Panc1 (cell line): Measurements from ENCODE around the gene ZSCAN26. TPM values are rescaled to one million over a fixed set of nuclear protein-coding genes. Genes with fewer than 3 reads are reported as not detected.

Source experiments
- ATAC-seq: fragments of 200-7000 bp; cut with Tn5 transposase; 2 replicates; pipeline ENCODE4 v1.9.1; 2020; ENCODE audit warnings: mild to moderate bottlenecking, moderate library complexity
- BruUV-seq: library from RNA; stranded (reverse); fragments of 400-500 nt; replicated peaks from 2 replicates; lab custom pipeline; 2021; lab: Mats Ljungman, UMichigan
- CTCF ChIA-PET: fragments of 300-600 bp; sonication (Branson Sonifier 250); formaldehyde crosslinking; loops from one replicate; lab custom pipeline; 2022; ENCODE audit warnings: antibody characterized with exemption; lab: Charles Lee
- POLR2A ChIA-PET: fragments of 300-600 bp; sonication (Branson Sonifier 250); formaldehyde crosslinking; loops from one replicate; lab custom pipeline; 2022; ENCODE audit warnings: antibody characterized with exemption; lab: Charles Lee
- DNase-seq: peaks from one replicate; pipeline ENCODE4 v3.0.0-alpha.2; 2010; ENCODE audit warnings: low read depth, low spot score
- H3K27ac ChIP-seq: 2 replicates; pipeline ENCODE4 v1.5.1; 2011; ENCODE audit warnings: mild to moderate bottlenecking, low read length, inconsistent platforms
- H3K27me3 ChIP-seq: fragments of 200-500 bp; sonication (Bioruptor generic); 2 replicates; pipeline ENCODE4 v1.6.0; 2014; ENCODE audit warnings: low read length, inconsistent platforms; ENCODE audit not compliant: control insufficient read depth, insufficient read depth
- H3K36me3 ChIP-seq: fragments of 200-500 bp; sonication (Bioruptor generic); 2 replicates; pipeline ENCODE4 v1.5.1; 2014; ENCODE audit warnings: inconsistent platforms, mild to moderate bottlenecking, low read length, moderate library complexity; ENCODE audit not compliant: control insufficient read depth, insufficient read depth
- H3K4me1 ChIP-seq: 2 replicates; pipeline ENCODE4 v1.5.1; 2011; ENCODE audit warnings: inconsistent platforms, mild to moderate bottlenecking, low read length, moderate library complexity; ENCODE audit not compliant: control insufficient read depth, insufficient read depth
- H3K4me3 ChIP-seq, 2 experiments: 2 replicates each; pipeline ENCODE4 v1.5.1; 2011 to 2012; ENCODE audit warnings: low read depth in 2 of 2, low read length in 2 of 2, mild to moderate bottlenecking in 2 of 2, inconsistent platforms in 1 of 2, moderate library complexity in 1 of 2
- H3K9me3 ChIP-seq: fragments of 200-500 bp; sonication (Bioruptor generic); 2 replicates; pipeline ENCODE4 v1.5.1; 2014; ENCODE audit warnings: low read depth, mild to moderate bottlenecking, inconsistent platforms, low read length, moderate library complexity; ENCODE audit not compliant: control insufficient read depth, insufficient read depth
- POLR2AphosphoS5 ChIP-seq: IDR thresholded peaks from 2 replicates; pipeline ENCODE4 v1.6.1; 2012; ENCODE audit warnings: mild to moderate bottlenecking, low read depth, low read length, moderate library complexity
- REST ChIP-seq, 2 experiments: IDR thresholded peaks; 2 replicates each; pipeline ENCODE4 v1.6.1; 2011 to 2012; ENCODE audit warnings: low read depth in 2 of 2, control low read depth in 1 of 2, low read length in 1 of 2, mild to moderate bottlenecking in 1 of 2, moderate library complexity in 1 of 2; ENCODE audit not compliant: insufficient read depth in 1 of 2
- SIN3A ChIP-seq: IDR thresholded peaks from 2 replicates; pipeline ENCODE4 v1.6.1; 2012; ENCODE audit warnings: low read depth, mild to moderate bottlenecking, low read length, moderate library complexity, borderline replicate concordance; ENCODE audit not compliant: insufficient read depth
- TCF7L2 ChIP-seq: IDR thresholded peaks from 2 replicates; pipeline ENCODE4 v1.6.1; 2011; ENCODE audit warnings: mild to moderate bottlenecking, low read depth, low read length, inconsistent platforms
- in situ Hi-C: cut with HindIII; loops from 2 replicates; pipeline ENCODE4 v1.10.0; 2016; ENCODE audit warnings: low sequenced_read_pairs, low pct_unique_long_range_greater_than_20kb
- intact Hi-C: fragments of 100-400 bp; cut with micrococcal nuclease; formaldehyde crosslinking; loops from one replicate; pipeline ENCODE4 v1.10.0; 2022; ENCODE audit not compliant: unreplicated experiment
- total RNA-seq: library from RNA; stranded (reverse); gene quantifications from one replicate; pipeline ENCODE4 v1.2.1, GENCODE V29; 2021; ENCODE audit not compliant: unreplicated experiment
- TF ChIP-seq, protein P1 (sequence below): fragments of 450-650 bp; IDR thresholded peaks from 2 replicates; pipeline ENCODE4 v1.5.1; 2017; ENCODE audit warnings: mild to moderate bottlenecking

Gene ZSCAN26
- total RNA-seq, 1 experiment from 2014 or later, result 6.6 TPM

GRCh38 chr6:28258877-28259777 lies 7.8 kb upstream of the ZSCAN26 start, which contains the start of gene NKAPL:
Gene NKAPL (plus strand): TSS chr6:28259297. CDS start chr6:28259372, 75 bp downstream.
- H3K4me1 ChIP-seq, result no peaks in the 10 kb centered on the region
- no peaks in the 10 kb centered on the region for H3K9me3 ChIP-seq
- no peak for TF ChIP-seq POLR2AphosphoS5
- TF ChIP-seq, protein P1, sequence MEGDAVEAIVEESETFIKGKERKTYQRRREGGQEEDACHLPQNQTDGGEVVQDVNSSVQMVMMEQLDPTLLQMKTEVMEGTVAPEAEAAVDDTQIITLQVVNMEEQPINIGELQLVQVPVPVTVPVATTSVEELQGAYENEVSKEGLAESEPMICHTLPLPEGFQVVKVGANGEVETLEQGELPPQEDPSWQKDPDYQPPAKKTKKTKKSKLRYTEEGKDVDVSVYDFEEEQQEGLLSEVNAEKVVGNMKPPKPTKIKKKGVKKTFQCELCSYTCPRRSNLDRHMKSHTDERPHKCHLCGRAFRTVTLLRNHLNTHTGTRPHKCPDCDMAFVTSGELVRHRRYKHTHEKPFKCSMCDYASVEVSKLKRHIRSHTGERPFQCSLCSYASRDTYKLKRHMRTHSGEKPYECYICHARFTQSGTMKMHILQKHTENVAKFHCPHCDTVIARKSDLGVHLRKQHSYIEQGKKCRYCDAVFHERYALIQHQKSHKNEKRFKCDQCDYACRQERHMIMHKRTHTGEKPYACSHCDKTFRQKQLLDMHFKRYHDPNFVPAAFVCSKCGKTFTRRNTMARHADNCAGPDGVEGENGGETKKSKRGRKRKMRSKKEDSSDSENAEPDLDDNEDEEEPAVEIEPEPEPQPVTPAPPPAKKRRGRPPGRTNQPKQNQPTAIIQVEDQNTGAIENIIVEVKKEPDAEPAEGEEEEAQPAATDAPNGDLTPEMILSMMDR, result no peak
- TF ChIP-seq TCF7L2, result no peak
- no peak for TF ChIP-seq REST (IDR thresholded peaks at IDR 0.05; ENCODE audit: insufficient read depth in 1 of 2, low read depth in 2 of 2, low read length in 1 of 2)
- no peak for TF ChIP-seq SIN3A
- H3K4me3 ChIP-seq, result no peak within 1 kb of the TSS
- POLR2A ChIA-PET, result no interaction called here
- no peaks in the 10 kb centered on the region for H3K36me3 ChIP-seq
- intact Hi-C loops, result no loop called here
- H3K27me3 ChIP-seq, result no peaks in the 10 kb centered on the region
- in situ Hi-C loops, result no loop called here
- no peak for DNase-seq
- CTCF ChIA-PET, result no interaction called here
- no TSS peak for BruUV-seq
- ATAC-seq, result no peak
- no peak within 1 kb of the TSS for H3K27ac ChIP-seq

DNA sequence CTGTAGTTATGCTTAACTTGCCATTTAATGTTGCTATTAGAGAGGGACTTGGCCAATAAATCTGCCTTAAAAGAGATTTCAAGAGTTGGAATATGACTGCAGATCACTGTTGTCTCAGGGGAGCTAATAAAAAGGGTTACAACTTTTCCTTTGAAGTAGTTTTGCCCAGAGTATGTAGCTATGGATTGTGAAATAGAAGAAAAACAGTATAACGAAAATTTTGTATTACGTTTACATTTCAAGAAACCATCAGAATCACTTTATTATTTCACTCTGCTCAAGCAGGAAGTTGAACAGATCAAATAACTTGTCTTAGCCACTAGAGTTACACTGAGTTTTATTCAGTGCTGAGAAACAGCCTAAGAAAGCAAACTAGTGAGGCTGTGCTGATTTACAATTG lies 3.0 kb upstream of the ZSCAN26 start:
- DNase-seq, result no peak
- ATAC-seq, result no peak
- H3K27ac ChIP-seq, result no peak overlapping the region; the same call in 1 of the 2 replicates
- no TSS peak for BruUV-seq
- intact Hi-C loops (no loop called here), in situ Hi-C loops (no loop called here)
- peaks cover 10% of the 10 kb centered on the region; the same call in 1 of the 2 replicates for H3K4me1 ChIP-seq
- H3K36me3 ChIP-seq, result no peaks in the 10 kb centered on the region; the same call in none of the 2 replicates
- CTCF ChIA-PET, result no interaction called here
- H3K9me3 ChIP-seq, result no peaks in the 10 kb centered on the region
- POLR2A ChIA-PET, result no interaction called here
- H3K27me3 ChIP-seq, result no peaks in the 10 kb centered on the region
- TF ChIP-seq TCF7L2, result no peak
- no peak for TF ChIP-seq SIN3A
- TF ChIP-seq, protein P1, result no peak
- no peak for TF ChIP-seq POLR2AphosphoS5
- TF ChIP-seq REST (IDR thresholded peaks at IDR 0.05; ENCODE audit: insufficient read depth in 1 of 2, low read depth in 2 of 2, low read length in 1 of 2), result no peak
- H3K4me3 ChIP-seq, result no peak overlapping the region
